A549 (cell line): ENCODE measurements around the gene MAML3. TPM values are rescaled to one million over a fixed set of nuclear protein-coding genes. Genes with fewer than 3 reads are reported as not detected.

Experiments
- ATAC-seq, 2 experiments: fragments of 200-7000 bp in 1 of 2; fragments of >200 bp in 1 of 2; cut with Nextera tagmentation in 1 of 2; cut with Tn5 transposase in 1 of 2; 3 replicates each; pipeline versions ENCODE4 v1.8.0 to v1.9.1; 2018 to 2020; ENCODE audit warnings: mild to moderate bottlenecking in 1 of 2, moderate library complexity in 1 of 2
- CTCF ChIA-PET: fragments of 300-600 bp; sonication (Branson Sonifier 250); formaldehyde crosslinking; extraction: SDS; loops from one replicate; lab custom pipeline; 2021; ENCODE audit warnings: antibody characterized with exemption, inconsistent platforms; lab: Yijun Ruan, JAX
- POLR2A ChIA-PET: fragments of 350-600 bp; formaldehyde crosslinking; extraction: SDS; loops from one replicate; lab custom pipeline; 2021; ENCODE audit warnings: antibody characterized with exemption, inconsistent platforms; lab: Yijun Ruan, JAX
- DNase-seq, 2 experiments: peaks; one replicate each; pipeline versions ENCODE4 v3.0.0 to v3.0.0-alpha.2; 2011 to 2016; ENCODE audit warnings: low read depth in 1 of 2, low spot score in 1 of 2
- FAIRE-seq: peaks from 2 replicates; lab custom pipeline; 2011; peaks lifted over from hg19 to GRCh38; lab: Jason Lieb, UNC
- H3K27ac ChIP-seq, 2 experiments: fragments of >200 bp; sonication (Bioruptor Twin); formaldehyde crosslinking; 3 replicates each; pipeline ENCODE4 v1.5.1; 2016 to 2017
- H3K4me1 ChIP-seq: fragments of >200 bp; sonication (Bioruptor Twin); formaldehyde crosslinking; 3 replicates; pipeline ENCODE4 v1.6.1; 2016
- H3K4me2 ChIP-seq: fragments of >200 bp; sonication (Bioruptor Twin); formaldehyde crosslinking; 3 replicates; pipeline ENCODE4 v1.6.1; 2016
- H3K4me3 ChIP-seq: fragments of >200 bp; sonication (Bioruptor Twin); formaldehyde crosslinking; 3 replicates; pipeline ENCODE4 v1.5.1; 2016
- H3K9me3 ChIP-seq: fragments of >200 bp; sonication (Bioruptor Twin); formaldehyde crosslinking; 3 replicates; pipeline ENCODE4 v1.6.1; 2016
- CBX2 ChIP-seq: fragments of 200-600 bp; sonication (generic); IDR thresholded peaks from 2 replicates; pipeline ENCODE4 v1.6.1; 2016; ENCODE audit warnings: low read depth, mild to moderate bottlenecking, borderline replicate concordance
- CEBPB ChIP-seq, 2 experiments: fragments of >200 bp in 1 of 2; sonication (Bioruptor Twin) in 1 of 2; formaldehyde crosslinking in 1 of 2; IDR thresholded peaks; 2 replicates each; pipeline ENCODE4 v1.6.1; 2012 to 2016
- CHD2 ChIP-seq: fragments of 150-350 bp; IDR thresholded peaks from 2 replicates; pipeline ENCODE4 v1.6.1; 2014; ENCODE audit warnings: low read length; ENCODE audit not compliant: partially characterized antibody
- EP300 ChIP-seq, 2 experiments: fragments of >200 bp; sonication (Bioruptor Twin); formaldehyde crosslinking; IDR thresholded peaks; 2 replicates in 1 of 2; 3 replicates in 1 of 2; pipeline ENCODE4 v1.6.1; 2016 to 2017
- FOSL2 ChIP-seq, 2 experiments: fragments of 450-650 bp in 1 of 2; fragments of >200 bp in 1 of 2; sonication (Bioruptor Twin) in 1 of 2; formaldehyde crosslinking; IDR thresholded peaks; 2 replicates each; pipeline versions ENCODE4 v1.5.0 to v1.6.1; 2016 to 2020; ENCODE audit warnings: mild to moderate bottlenecking in 1 of 2, moderate library complexity in 1 of 2
- FOXS1 ChIP-seq: fragments of 250-450 bp; sonication (Bioruptor Pico); IDR thresholded peaks from 2 replicates; pipeline ENCODE4 v1.5.0; 2020; ENCODE audit warnings: mild to moderate bottlenecking, moderate library complexity
- GATA3 ChIP-seq: IDR thresholded peaks from 2 replicates; pipeline ENCODE4 v1.6.1; 2012; ENCODE audit warnings: borderline replicate concordance
- HDAC2 ChIP-seq: fragments of 200-600 bp; sonication (generic); IDR thresholded peaks from 2 replicates; pipeline ENCODE4 v1.6.1; 2016
- HOXB13 ChIP-seq: fragments of 250-450 bp; sonication (Bioruptor Pico); IDR thresholded peaks from 2 replicates; pipeline ENCODE4 v1.5.0; 2020; ENCODE audit warnings: low read depth, mild to moderate bottlenecking, moderate library complexity
- PHF8 ChIP-seq: fragments of 200-600 bp; sonication (generic); IDR thresholded peaks from 2 replicates; pipeline ENCODE4 v1.6.1; 2016; ENCODE audit warnings: low read depth, mild to moderate bottlenecking, antibody characterized with exemption, moderate library complexity, borderline replicate concordance
- POLR2A ChIP-seq: IDR thresholded peaks from 2 replicates; pipeline ENCODE4 v1.6.1; 2012; ENCODE audit warnings: mild to moderate bottlenecking, low read length
- TFCP2L1 ChIP-seq: fragments of 250-450 bp; sonication (Bioruptor Pico); IDR thresholded peaks from 2 replicates; pipeline ENCODE4 v1.5.0; 2021; ENCODE audit warnings: mild to moderate bottlenecking
- WGBS: methylation state at CpG from one replicate; pipeline ENCODE4 v1.1.6; 2017; ENCODE audit errors: missing lambda C conversion rate; 5-methylcytosine and 5-hydroxymethylcytosine counted together
- polyA plus RNA-seq, 4 experiments: library from polyadenylated mRNA; depleted of rRNA in 3 of 4; stranded (reverse); fragments of >200 nt; fragmentation: RNase III in 1 of 4; extraction: RNeasy Plus Mini Kit Qiagen cat#74134 plus additional on column Dnase treatment in 1 of 4; gene quantifications; 2 replicates in 3 of 4; 3 replicates in 1 of 4; pipeline ENCODE4 v1.2.3, GENCODE V29; 2011 to 2017
- TF ChIP-seq, protein P1 (sequence below): fragments of >200 bp; sonication (Bioruptor Twin); formaldehyde crosslinking; IDR thresholded peaks from 3 replicates; pipeline ENCODE4 v1.6.1; 2016
- TF ChIP-seq, protein P2 (sequence below): IDR thresholded peaks from 2 replicates; pipeline ENCODE4 v1.6.1; 2012
- TF ChIP-seq, protein P3 (sequence below): fragments of 200-600 bp; sonication (generic); IDR thresholded peaks from 2 replicates; pipeline ENCODE4 v1.6.1; 2016; ENCODE audit warnings: antibody characterized with exemption, mild to moderate bottlenecking, moderate library complexity
- TF ChIP-seq, protein P4 (sequence below): fragments of 450-650 bp; IDR thresholded peaks from 2 replicates; pipeline ENCODE4 v1.6.1; 2014; ENCODE audit warnings: antibody characterized with exemption

MAML3 gene
- polyA plus RNA-seq, 2 of the 4 experiments (the other 2 are of a cell fraction): 9.0 to 22.2 TPM

GRCh38 chr4:140150886-140151698 is 2.9 kb downstream of the MAML3 start (continued):
- TF ChIP-seq HDAC2: peak; percentile 24; the same call in 1 of the 2 replicates

GRCh38 chr4:140150636-140150885 is 3.4 kb downstream of the MAML3 start:
- no peak for FAIRE-seq
- H3K9me3 ChIP-seq: no peaks in the 10 kb centered on the region
- peak overlapping the region; percentile 89 for H3K4me2 ChIP-seq
- peak overlapping the region; percentile 80 for H3K4me3 ChIP-seq
- POLR2A ChIA-PET: interaction anchor here (0.7 to 2.7 kb wide), 14 partner anchors 18 to 497 kb away, joined by 3 to 29 read pairs (median 5); no protein-coding TSS in a partner anchor
- DNase-seq: no peak
- H3K4me1 ChIP-seq: peaks cover 43% of the 10 kb centered on the region
- H3K27ac ChIP-seq: peak overlapping the region; percentile 99
- TF ChIP-seq, protein P1, sequence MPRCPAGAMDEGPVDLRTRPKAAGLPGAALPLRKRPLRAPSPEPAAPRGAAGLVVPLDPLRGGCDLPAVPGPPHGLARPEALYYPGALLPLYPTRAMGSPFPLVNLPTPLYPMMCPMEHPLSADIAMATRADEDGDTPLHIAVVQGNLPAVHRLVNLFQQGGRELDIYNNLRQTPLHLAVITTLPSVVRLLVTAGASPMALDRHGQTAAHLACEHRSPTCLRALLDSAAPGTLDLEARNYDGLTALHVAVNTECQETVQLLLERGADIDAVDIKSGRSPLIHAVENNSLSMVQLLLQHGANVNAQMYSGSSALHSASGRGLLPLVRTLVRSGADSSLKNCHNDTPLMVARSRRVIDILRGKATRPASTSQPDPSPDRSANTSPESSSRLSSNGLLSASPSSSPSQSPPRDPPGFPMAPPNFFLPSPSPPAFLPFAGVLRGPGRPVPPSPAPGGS: no peak
- TF ChIP-seq POLR2A (0 out of 2 replicates have a peak, but pooled peaks have one; percentile 17), GATA3 (no peak)
- TF ChIP-seq, protein P2, sequence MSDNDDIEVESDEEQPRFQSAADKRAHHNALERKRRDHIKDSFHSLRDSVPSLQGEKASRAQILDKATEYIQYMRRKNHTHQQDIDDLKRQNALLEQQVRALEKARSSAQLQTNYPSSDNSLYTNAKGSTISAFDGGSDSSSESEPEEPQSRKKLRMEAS: no peak
- WGBS: 5% methylated on average over 11 of the region's 13 CpGs
- CTCF ChIA-PET: interaction anchor here (0.6 to 1.3 kb wide), 6 partner anchors 11 to 203 kb away, joined by 3 to 4 read pairs (median 3); no protein-coding TSS in a partner anchor
- peak in 1 of 2 experiments; percentile 37; a peak in 2 of 6 replicates for ATAC-seq

DNA sequence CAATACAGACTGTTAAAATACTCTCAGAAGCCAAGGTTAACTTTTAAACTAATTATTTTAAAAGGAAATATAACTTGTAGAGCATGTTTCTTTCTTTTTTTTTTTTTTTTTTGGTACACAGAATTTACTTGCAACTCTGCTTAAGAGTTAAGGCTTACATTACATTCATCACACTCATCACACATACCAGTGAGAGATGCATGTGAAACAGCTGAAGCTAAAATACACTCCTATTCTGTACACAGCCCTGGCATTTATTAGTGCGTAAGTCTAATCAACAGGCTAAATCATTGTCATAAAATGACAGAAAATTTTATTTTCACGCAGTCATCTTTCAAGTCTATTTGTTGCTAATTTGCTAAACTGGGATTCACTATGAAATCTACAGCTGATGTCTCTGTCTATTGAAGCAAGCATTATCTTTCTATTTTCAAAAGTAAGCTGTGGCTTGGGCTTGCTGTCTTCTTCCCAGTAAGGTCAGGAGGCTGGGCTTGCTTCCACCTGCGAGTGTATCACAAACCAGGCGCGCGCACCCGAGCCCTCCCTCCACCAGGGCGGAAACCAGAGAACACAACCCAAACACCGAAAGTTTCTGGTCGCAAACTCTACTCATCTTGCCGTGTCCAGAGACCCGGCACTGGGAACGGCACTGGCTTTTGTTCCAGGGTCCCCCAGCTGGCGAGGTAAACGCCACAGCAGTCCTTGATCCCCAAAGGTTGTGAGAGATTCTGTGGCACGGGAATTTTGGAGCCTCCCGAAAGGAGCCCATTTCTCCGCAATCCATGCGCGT is 3.9 kb downstream of the MAML3 start:
- DNase-seq (peak; percentile 39 to 66), ATAC-seq (peak in 1 of 2 experiments; percentile 10; a peak in 3 of 6 replicates), FAIRE-seq (no peak)
- TF ChIP-seq, protein P2: peak; percentile 17; the same call in 1 of the 2 replicates
- no peak for TF ChIP-seq HOXB13 (CRISPR knock-in tag)
- H3K9me3 ChIP-seq: no peaks in the 10 kb centered on the region
- 5% methylated on average over 16 of the region's 20 CpGs for WGBS
- POLR2A ChIA-PET: interaction anchor here (0.6 to 2.7 kb wide), 15 partner anchors 17 to 497 kb away, joined by 3 to 29 read pairs (median 5); no protein-coding TSS in a partner anchor
- H3K4me1 ChIP-seq: peaks cover 43% of the 10 kb centered on the region
- H3K4me3 ChIP-seq: peak overlapping the region; percentile 80
- CTCF ChIA-PET: interaction anchor here (1.0 to 1.3 kb wide), 4 partner anchors 10 to 102 kb away, joined by 3 to 4 read pairs (median 4); no protein-coding TSS in a partner anchor
- peak overlapping the region; percentile 99 for H3K27ac ChIP-seq
- H3K4me2 ChIP-seq: peak overlapping the region; percentile 89

DNA sequence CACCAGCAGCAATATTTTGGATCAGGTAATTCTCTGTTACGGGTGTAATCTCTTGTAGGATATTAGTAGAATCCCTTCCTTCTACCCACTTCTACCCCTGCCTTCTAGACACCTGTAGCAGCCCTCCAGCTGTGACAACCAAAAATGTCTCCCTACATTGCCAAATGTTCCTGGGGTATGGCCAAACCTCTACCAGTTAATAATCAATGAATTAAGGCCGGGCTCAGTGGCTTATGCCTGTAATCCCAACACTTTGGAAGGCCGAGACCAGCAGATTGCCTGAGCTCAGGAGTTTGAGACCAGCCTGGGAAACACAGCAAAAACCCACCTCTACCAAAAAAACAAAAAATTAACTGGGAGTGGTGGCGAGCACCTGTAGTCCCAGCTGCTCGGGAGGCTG is 9.9 kb downstream of the MAML3 start:
- ChIA-PET CTCF (interaction anchor here (0.7 to 1.4 kb wide), 3 partner anchors 9 to 711 kb away, joined by 3 to 5 read pairs (median 4); partner anchors contain the start of gene MAML3), POLR2A (interaction anchor here (0.8 kb wide), 1 partner anchor 8 kb away, joined by 10 read pairs; no protein-coding TSS in a partner anchor)
- H3K9me3 ChIP-seq: no peaks in the 10 kb centered on the region
- DNase-seq (no peak), FAIRE-seq (no peak), ATAC-seq (no peak)
- no peak overlapping the region for H3K4me2 ChIP-seq
- TF ChIP-seq GATA3: no peak
- TF ChIP-seq CEBPB (IDR thresholded peaks at IDR 0.05): no peak
- no peak for TF ChIP-seq EP300 (IDR thresholded peaks at IDR 0.05)
- TF ChIP-seq, protein P3, sequence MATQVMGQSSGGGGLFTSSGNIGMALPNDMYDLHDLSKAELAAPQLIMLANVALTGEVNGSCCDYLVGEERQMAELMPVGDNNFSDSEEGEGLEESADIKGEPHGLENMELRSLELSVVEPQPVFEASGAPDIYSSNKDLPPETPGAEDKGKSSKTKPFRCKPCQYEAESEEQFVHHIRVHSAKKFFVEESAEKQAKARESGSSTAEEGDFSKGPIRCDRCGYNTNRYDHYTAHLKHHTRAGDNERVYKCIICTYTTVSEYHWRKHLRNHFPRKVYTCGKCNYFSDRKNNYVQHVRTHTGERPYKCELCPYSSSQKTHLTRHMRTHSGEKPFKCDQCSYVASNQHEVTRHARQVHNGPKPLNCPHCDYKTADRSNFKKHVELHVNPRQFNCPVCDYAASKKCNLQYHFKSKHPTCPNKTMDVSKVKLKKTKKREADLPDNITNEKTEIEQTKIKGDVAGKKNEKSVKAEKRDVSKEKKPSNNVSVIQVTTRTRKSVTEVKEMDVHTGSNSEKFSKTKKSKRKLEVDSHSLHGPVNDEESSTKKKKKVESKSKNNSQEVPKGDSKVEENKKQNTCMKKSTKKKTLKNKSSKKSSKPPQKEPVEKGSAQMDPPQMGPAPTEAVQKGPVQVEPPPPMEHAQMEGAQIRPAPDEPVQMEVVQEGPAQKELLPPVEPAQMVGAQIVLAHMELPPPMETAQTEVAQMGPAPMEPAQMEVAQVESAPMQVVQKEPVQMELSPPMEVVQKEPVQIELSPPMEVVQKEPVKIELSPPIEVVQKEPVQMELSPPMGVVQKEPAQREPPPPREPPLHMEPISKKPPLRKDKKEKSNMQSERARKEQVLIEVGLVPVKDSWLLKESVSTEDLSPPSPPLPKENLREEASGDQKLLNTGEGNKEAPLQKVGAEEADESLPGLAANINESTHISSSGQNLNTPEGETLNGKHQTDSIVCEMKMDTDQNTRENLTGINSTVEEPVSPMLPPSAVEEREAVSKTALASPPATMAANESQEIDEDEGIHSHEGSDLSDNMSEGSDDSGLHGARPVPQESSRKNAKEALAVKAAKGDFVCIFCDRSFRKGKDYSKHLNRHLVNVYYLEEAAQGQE: no peak
- no peak for TF ChIP-seq CHD2
- TF ChIP-seq, protein P4, sequence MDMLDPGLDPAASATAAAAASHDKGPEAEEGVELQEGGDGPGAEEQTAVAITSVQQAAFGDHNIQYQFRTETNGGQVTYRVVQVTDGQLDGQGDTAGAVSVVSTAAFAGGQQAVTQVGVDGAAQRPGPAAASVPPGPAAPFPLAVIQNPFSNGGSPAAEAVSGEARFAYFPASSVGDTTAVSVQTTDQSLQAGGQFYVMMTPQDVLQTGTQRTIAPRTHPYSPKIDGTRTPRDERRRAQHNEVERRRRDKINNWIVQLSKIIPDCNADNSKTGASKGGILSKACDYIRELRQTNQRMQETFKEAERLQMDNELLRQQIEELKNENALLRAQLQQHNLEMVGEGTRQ: no peak
- TF ChIP-seq HDAC2: no peak
- no peak for TF ChIP-seq FOSL2 (IDR thresholded peaks at IDR 0.05)
- no peak for TF ChIP-seq FOSL2 (CRISPR knock-in tag; IDR thresholded peaks at IDR 0.05)
- TF ChIP-seq PHF8: no peak
- TF ChIP-seq CBX2: no peak
- TF ChIP-seq FOXS1 (CRISPR knock-in tag): no peak
- no peak for TF ChIP-seq TFCP2L1 (CRISPR knock-in tag)
- H3K4me3 ChIP-seq: no peak overlapping the region
- peaks cover 65% of the 10 kb centered on the region for H3K4me1 ChIP-seq
- H3K27ac ChIP-seq: peak overlapping the region in 1 of 2 experiments; percentile 73; a peak in 3 of 6 replicates
- 93% methylated on average over 5 of the region's 5 CpGs for WGBS
